Body of pancreas (tissue), 4 donors: ENCODE data around the gene ATP4B.

Source experiments
- POLR2A ChIP-seq, 3 donors: fragments of 450-650 bp; IDR thresholded peaks; one replicate each; pipeline ENCODE4 v1.6.1; 2016; ENCODE audit warnings: antibody characterized with exemption in 3 of 3, mild to moderate bottlenecking in 2 of 3
- TF ChIP-seq, protein P1 (sequence below), 7 experiments: fragments of 450-650 bp in 4 of 7; fragments of 200-600 bp in 3 of 7; sonication (generic) in 3 of 7; IDR thresholded peaks; one replicate each; pipeline ENCODE4 v1.5.1; 2016 to 2019; ENCODE audit warnings: antibody characterized with exemption in 7 of 7

DNA sequence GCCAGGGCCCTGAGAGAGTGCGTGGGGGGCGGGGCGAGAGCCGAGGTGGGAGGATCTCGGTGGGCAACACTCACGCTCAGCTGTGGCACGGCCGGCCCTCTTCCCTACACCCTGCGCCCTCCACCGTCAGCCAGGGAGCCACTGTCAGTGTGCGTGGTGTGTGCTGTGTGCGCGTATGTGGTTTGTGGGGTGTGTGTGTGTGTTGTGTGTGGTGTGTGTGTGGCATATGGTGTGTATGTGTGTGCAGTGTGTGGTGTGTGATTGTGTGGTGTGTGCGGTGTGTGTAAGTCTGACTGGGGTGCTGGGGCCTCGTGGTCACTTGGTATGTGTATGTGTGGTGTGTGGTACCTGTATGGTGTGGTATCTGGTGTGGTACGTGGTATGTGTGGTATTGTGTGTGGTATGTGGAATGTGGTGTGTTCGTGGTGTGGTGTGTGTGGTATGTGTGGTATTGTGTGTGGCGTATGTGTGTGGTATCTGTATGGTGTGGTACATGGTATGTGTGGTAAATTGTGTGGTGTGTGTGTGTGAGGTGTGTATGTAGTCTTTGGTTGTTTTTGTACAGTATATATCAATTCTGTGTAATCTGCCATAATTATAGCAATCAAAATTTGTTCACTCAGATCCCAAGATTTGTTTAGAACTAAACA lies 14.1 kb upstream of the ATP4B start:
- TF ChIP-seq, protein P1, sequence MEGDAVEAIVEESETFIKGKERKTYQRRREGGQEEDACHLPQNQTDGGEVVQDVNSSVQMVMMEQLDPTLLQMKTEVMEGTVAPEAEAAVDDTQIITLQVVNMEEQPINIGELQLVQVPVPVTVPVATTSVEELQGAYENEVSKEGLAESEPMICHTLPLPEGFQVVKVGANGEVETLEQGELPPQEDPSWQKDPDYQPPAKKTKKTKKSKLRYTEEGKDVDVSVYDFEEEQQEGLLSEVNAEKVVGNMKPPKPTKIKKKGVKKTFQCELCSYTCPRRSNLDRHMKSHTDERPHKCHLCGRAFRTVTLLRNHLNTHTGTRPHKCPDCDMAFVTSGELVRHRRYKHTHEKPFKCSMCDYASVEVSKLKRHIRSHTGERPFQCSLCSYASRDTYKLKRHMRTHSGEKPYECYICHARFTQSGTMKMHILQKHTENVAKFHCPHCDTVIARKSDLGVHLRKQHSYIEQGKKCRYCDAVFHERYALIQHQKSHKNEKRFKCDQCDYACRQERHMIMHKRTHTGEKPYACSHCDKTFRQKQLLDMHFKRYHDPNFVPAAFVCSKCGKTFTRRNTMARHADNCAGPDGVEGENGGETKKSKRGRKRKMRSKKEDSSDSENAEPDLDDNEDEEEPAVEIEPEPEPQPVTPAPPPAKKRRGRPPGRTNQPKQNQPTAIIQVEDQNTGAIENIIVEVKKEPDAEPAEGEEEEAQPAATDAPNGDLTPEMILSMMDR (IDR thresholded peaks at IDR 0.05): no peak
- no peak for TF ChIP-seq POLR2A (IDR thresholded peaks at IDR 0.05)
